Stimulated activated CD8-positive, alpha-beta memory T cell treated with anti-CD3 and anti-CD28 coated beads, Interleukin-7, amount 100 ng/mL, for 1 hour (primary cell): Measurements from ENCODE around the gene ZNF546.

ENCODE experiments used
- DNase-seq, 2 donors: peaks; one replicate each; pipeline ENCODE4 v3.0.0-alpha.2; 2020; ENCODE audit warnings: low read depth in 2 of 2

Gene ZNF546

GRCh38 chr19:40055832-40056504 lies 59.1 kb downstream of the ZNF546 start, which contains the start of gene ZNF780B:
Gene ZNF780B (minus strand): TSS chr19:40056231. CDS start chr19:40050332, 5,899 bp downstream.
- peak; percentile 37 to 48 for DNase-seq

GRCh38 chr19:40056505-40056904 lies 59.6 kb downstream of the ZNF546 start:
- no peak for DNase-seq

DNA sequence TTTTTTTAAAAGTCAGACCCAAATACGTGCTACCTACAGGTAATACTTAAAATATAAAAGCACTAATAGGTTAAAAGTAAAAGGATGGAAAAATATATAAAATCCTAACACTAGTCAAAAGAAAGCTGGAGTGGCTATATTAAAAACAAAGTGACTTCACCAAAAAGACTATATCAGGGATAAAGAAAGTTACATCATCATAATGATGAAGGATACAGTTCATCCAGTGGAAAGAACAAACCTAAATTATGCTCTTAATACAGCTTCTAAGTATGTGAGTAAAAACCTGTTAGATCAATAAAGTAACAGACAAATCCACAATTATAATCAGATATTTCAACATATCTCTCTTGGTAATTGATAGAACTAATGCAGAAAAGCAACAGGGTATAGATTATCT lies 60.3 kb downstream of the ZNF546 start:
- DNase-seq, result no peak

DNA sequence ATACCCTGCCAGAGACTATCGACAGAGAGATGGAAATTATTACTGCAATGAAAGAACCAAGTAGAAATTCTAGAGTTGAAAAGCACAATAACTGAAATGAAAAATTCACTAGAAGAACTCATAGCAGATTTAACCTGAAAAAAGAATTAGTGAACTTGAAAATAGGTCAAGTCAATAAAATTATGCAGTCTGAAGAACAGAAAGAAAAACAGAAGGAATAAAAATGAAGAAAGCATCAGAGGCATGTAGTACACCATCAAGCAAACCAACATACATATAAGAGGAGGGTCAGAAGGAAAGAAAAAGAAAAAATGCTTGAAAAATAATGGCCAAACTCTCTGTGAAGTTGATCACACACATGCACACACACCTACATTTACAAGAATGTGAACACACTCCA lies 62.8 kb downstream of the ZNF546 start:
- DNase-seq, result no peak

DNA sequence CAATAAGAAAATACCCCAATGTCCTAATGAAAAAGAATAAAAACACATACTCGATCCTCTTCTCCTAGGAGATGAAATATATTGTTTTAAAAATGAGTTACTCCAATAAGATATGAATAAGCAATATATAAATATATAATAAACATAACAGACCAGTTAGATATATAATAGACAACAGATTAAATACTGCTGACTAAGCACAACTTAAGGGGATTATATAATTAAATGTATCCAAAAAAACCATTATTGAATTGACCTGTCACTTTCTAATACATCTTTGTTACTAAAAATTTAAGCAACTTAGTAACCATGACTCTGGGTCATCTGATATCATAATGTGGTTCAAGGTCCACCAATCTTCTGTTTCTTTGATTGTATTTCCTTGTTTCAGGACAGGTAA lies 73.2 kb downstream of the ZNF546 start:
- no peak for DNase-seq
